ENCODE measurements around the gene LRRC61. TPM values are rescaled to one million over a fixed set of nuclear protein-coding genes. Genes with fewer than 3 reads are reported as not detected.

Gene LRRC61
- total and polyA plus RNA-seq, 11 donors = 1.8 to 9.4 (median 4.6) TPM

- peaks cover 0 to 10% (median 2%) of the 10 kb centered on the region in 12 donors for H3K9me3 ChIP-seq
- ATAC-seq (no peak), DNase-seq (no peak)
- H3K27me3 ChIP-seq = peaks cover 0 to 42% (median 7%) of the 10 kb centered on the region in 9 donors
- H3K4me1 ChIP-seq = peaks cover 0 to 20% (median 7%) of the 10 kb centered on the region in 12 donors
- no peaks in the 10 kb centered on the region for H3K36me3 ChIP-seq
- no peak overlapping the region for H3K4me3 ChIP-seq
- intact Hi-C loops (cut with DNase I) = no loop called here
- TF ChIP-seq POLR2A (IDR thresholded peaks at IDR 0.05) (no peak), CTCF (IDR thresholded peaks at IDR 0.05) (no peak)
- WGBS, 4 donors = 74 to 88% (median 86%) methylated on average over 1 of the region's 1 CpG
- no peak overlapping the region for H3K27ac ChIP-seq
Measured at GRCh38 chr7:150345012-150345411, 21.9 kb downstream of the LRRC61 start.

- no peaks in the 10 kb centered on the region for H3K36me3 ChIP-seq
- TF ChIP-seq POLR2A (IDR thresholded peaks at IDR 0.05) (no peak), CTCF (IDR thresholded peaks at IDR 0.05) (no peak)
- H3K27ac ChIP-seq = no peak overlapping the region
- ATAC-seq (no peak), DNase-seq (no peak)
- H3K27me3 ChIP-seq = peaks cover 0 to 23% (median 0%) of the 10 kb centered on the region in 9 donors
- intact Hi-C loops (cut with DNase I) = no loop called here
- 90 to 94% (median 93%) methylated on average over 5 of the region's 5 CpGs for WGBS, 4 donors
- peaks cover 0 to 2% (median 0%) of the 10 kb centered on the region in 12 donors for H3K4me1 ChIP-seq
- no peak overlapping the region for H3K4me3 ChIP-seq
- H3K9me3 ChIP-seq = peaks cover 0 to 10% (median 2%) of the 10 kb centered on the region in 12 donors
Measured at GRCh38 chr7:150346922-150347321, 23.8 kb downstream of the LRRC61 start.

- intact Hi-C loops (cut with DNase I) = loop anchor here in 1 of 10 donors (10.0 kb wide), 1 partner anchor 423 kb away; no protein-coding TSS in a partner anchor
- Histone ChIP-seq H3K27ac (no peak overlapping the region), H3K36me3 (no peaks in the 10 kb centered on the region), H3K9me3 (no peaks in the 10 kb centered on the region), H3K4me1 (peaks cover 0 to 2% (median 0%) of the 10 kb centered on the region in 12 donors), H3K4me3 (no peak overlapping the region), H3K27me3 (peaks cover 0 to 6% (median 0%) of the 10 kb centered on the region in 9 donors)
- TF ChIP-seq CTCF (IDR thresholded peaks at IDR 0.05) (no peak), POLR2A (IDR thresholded peaks at IDR 0.05) (no peak)
- 76 to 81% (median 78%) methylated on average over 8 of the region's 8 CpGs for WGBS, 4 donors
- ATAC-seq (no peak), DNase-seq (no peak)
Measured at GRCh38 chr7:150351587-150352194, 28.5 kb downstream of the LRRC61 start.

- 69 to 93% (median 90%) methylated on average over 1 of the region's 1 CpG for WGBS, 4 donors
- H3K9me3 ChIP-seq = no peaks in the 10 kb centered on the region
- peaks cover 0 to 12% (median 0%) of the 10 kb centered on the region in 12 donors for H3K4me1 ChIP-seq
- intact Hi-C loops (cut with DNase I) = loop anchor here in 9 of 10 donors (1.0 to 10.0 kb wide), 4 partner anchors 65 to 419 kb away; no protein-coding TSS in a partner anchor
- ATAC-seq = no peak
- no peaks in the 10 kb centered on the region for H3K27me3 ChIP-seq
- H3K27ac ChIP-seq = peak overlapping the region in 1 of 12 donors; percentile 53
- H3K4me3 ChIP-seq = no peak overlapping the region
- no peak for DNase-seq
- TF ChIP-seq CTCF (IDR thresholded peaks at IDR 0.05) (no peak), POLR2A (IDR thresholded peaks at IDR 0.05) (no peak)
- H3K36me3 ChIP-seq = no peaks in the 10 kb centered on the region
Measured at GRCh38 chr7:150355666-150356059, 32.5 kb downstream of the LRRC61 start.
